DOHH2 (cell line): Measurements from ENCODE around the gene PDLIM7.

Experiments used
- H3F3A ChIP-seq: fragments of 200-600 bp; sonication (generic), shearing (Covaris generic); 2 replicates; pipeline ENCODE4 v1.6.0; 2016; ENCODE audit warnings: antibody characterized with exemption, mild to moderate bottlenecking; ENCODE audit not compliant: control insufficient read depth, insufficient read depth
- H3K27ac ChIP-seq: fragments of 200-600 bp; sonication (generic); 2 replicates; pipeline ENCODE4 v1.5.1; 2014; ENCODE audit warnings: low read depth, mild to moderate bottlenecking, low read length, moderate library complexity
- H3K27me3 ChIP-seq: fragments of 200-600 bp; sonication (generic); 2 replicates; pipeline ENCODE4 v1.6.1; 2014; ENCODE audit warnings: mild to moderate bottlenecking, low read length, mixed read lengths; ENCODE audit not compliant: control insufficient read depth
- H3K36me3 ChIP-seq: fragments of 200-600 bp; sonication (generic); 2 replicates; pipeline ENCODE4 v1.6.1; 2014; ENCODE audit warnings: mild to moderate bottlenecking, low read length, moderate library complexity, mixed read lengths; ENCODE audit not compliant: control insufficient read depth
- H3K4me1 ChIP-seq: fragments of 200-600 bp; sonication (generic); 2 replicates; pipeline ENCODE4 v1.6.1; 2014; ENCODE audit warnings: mild to moderate bottlenecking, low read length, mixed read lengths; ENCODE audit not compliant: control insufficient read depth
- H3K4me2 ChIP-seq: fragments of 200-600 bp; sonication (generic); 2 replicates; pipeline ENCODE4 v1.6.0; 2014; ENCODE audit warnings: mild to moderate bottlenecking, low read length, moderate library complexity
- H3K4me3 ChIP-seq: fragments of 200-600 bp; sonication (generic); 2 replicates; pipeline ENCODE4 v1.5.1; 2014; ENCODE audit warnings: mild to moderate bottlenecking, low read length, mixed read lengths
- H3K79me2 ChIP-seq: fragments of 200-600 bp; sonication (generic); 2 replicates; pipeline ENCODE4 v1.6.1; 2014; ENCODE audit warnings: mild to moderate bottlenecking, low read length, mixed read lengths; ENCODE audit not compliant: control insufficient read depth
- H3K9me2 ChIP-seq: fragments of 200-600 bp; sonication (generic); replicated peaks from 2 replicates; pipeline ENCODE4 v1.6.1; 2014; ENCODE audit warnings: mild to moderate bottlenecking, low read length, mixed read lengths; ENCODE audit not compliant: control insufficient read depth
- H3K9me3 ChIP-seq: fragments of 200-600 bp; sonication (generic); 2 replicates; pipeline ENCODE4 v1.6.1; 2014; ENCODE audit warnings: antibody characterized with exemption, low read length, mixed read lengths; ENCODE audit not compliant: control insufficient read depth, insufficient read depth
- H4K20me1 ChIP-seq: fragments of 200-600 bp; sonication (generic); 2 replicates; pipeline ENCODE4 v1.6.0; 2014; ENCODE audit warnings: low read depth, mild to moderate bottlenecking, antibody characterized with exemption, low read length, moderate library complexity; ENCODE audit not compliant: control insufficient read depth, insufficient read depth
- EZH2phosphoT487 ChIP-seq: fragments of 200-600 bp; sonication (generic); IDR thresholded peaks from 2 replicates; pipeline ENCODE4 v1.6.1; 2017; ENCODE audit warnings: borderline replicate concordance, mild to moderate bottlenecking, antibody characterized with exemption, low read length, moderate library complexity, mixed read lengths
- TF ChIP-seq, protein P1 (sequence below): fragments of 200-600 bp; sonication (generic); IDR thresholded peaks from one replicate; pipeline ENCODE4 v1.5.1; 2014; ENCODE audit warnings: antibody characterized with exemption, mild to moderate bottlenecking, low read depth, low read length; ENCODE audit not compliant: poor library complexity, severe bottlenecking

The PDLIM7 gene

DNA sequence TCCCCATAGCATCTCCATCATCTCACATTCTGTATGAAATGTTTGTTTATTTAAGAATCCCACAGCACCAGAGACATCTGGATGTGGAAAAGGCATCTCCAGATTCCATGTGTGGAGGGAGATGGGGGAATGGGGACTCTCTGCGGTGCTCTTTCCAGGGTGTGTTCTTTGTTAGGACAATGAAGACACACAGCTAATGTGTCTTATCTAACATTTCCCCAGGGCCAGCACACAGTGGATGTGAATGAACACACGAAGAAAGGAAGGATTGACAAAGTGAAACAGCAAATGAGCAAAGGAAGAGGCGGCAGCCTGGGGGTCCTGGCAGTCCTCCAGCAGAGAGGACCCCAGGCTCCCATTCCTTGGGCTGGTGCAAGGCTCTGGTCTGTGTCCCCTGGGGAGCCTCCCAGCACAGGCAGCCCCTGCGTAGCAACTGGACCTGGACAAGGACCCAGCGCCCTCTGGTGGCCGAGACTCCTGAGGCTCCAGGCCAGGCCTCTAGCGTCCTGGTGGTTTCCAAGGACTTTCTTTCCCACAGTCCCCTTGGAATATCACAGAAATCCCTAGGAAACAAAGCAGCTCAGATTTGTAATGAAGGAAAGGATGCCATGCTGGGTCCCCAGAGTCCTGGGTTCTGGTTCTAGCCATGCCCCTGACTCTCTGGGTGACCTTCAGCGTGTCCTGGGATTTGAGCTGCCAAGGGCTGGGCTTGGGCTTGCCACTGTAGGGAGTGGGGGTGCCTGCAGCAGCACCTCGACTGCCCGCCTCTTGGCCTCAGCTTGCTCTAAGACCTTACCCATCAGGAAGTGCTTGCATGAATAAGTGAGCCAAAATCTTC lies 3.5 kb upstream of the PDLIM7 start:
- H3K27ac ChIP-seq: peak overlapping the region; percentile 83
- no peak overlapping the region for H3K4me2 ChIP-seq
- H3K4me3 ChIP-seq: no peak overlapping the region
- H3K9me2 ChIP-seq: no peaks in the 10 kb centered on the region
- TF ChIP-seq EZH2phosphoT487: no peak
- TF ChIP-seq, protein P1, sequence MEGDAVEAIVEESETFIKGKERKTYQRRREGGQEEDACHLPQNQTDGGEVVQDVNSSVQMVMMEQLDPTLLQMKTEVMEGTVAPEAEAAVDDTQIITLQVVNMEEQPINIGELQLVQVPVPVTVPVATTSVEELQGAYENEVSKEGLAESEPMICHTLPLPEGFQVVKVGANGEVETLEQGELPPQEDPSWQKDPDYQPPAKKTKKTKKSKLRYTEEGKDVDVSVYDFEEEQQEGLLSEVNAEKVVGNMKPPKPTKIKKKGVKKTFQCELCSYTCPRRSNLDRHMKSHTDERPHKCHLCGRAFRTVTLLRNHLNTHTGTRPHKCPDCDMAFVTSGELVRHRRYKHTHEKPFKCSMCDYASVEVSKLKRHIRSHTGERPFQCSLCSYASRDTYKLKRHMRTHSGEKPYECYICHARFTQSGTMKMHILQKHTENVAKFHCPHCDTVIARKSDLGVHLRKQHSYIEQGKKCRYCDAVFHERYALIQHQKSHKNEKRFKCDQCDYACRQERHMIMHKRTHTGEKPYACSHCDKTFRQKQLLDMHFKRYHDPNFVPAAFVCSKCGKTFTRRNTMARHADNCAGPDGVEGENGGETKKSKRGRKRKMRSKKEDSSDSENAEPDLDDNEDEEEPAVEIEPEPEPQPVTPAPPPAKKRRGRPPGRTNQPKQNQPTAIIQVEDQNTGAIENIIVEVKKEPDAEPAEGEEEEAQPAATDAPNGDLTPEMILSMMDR: peak; percentile 98
- peaks cover 44% of the 10 kb centered on the region for H3K36me3 ChIP-seq
- peaks cover 13% of the 10 kb centered on the region; the same call in 1 of the 2 replicates for H4K20me1 ChIP-seq
- peaks cover 4% of the 10 kb centered on the region for H3K79me2 ChIP-seq
- H3K4me1 ChIP-seq: peaks cover 69% of the 10 kb centered on the region
- H3K27me3 ChIP-seq: peaks cover 18% of the 10 kb centered on the region
- peaks cover 29% of the 10 kb centered on the region for H3F3A ChIP-seq
- H3K9me3 ChIP-seq: no peaks in the 10 kb centered on the region

DNA sequence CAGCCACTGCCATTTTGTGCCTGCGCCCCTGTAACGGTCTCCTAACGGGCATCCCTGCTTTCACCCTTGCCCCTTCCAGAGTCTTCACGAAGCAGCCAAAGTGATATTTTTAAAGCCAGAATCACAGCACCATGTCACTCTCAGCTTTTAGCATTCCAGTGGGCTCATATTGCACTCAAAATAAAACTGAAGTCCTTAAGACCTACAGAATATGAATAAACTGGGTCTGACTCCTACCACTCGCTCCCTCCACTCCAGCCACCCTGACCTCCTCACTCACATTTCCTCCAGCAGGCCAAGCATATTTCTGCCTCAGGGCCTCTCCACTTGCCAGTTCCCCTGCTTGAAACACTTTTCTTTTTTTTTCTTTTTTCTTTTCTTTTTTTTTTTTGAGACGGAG lies 2.4 kb upstream of the PDLIM7 start:
- H3K9me2 ChIP-seq: no peaks in the 10 kb centered on the region
- peaks cover 4% of the 10 kb centered on the region; the same call in 1 of the 2 replicates for H3K79me2 ChIP-seq
- H3K27me3 ChIP-seq: peaks cover 18% of the 10 kb centered on the region
- no peak overlapping the region for H3K4me2 ChIP-seq
- H3K4me1 ChIP-seq: peaks cover 71% of the 10 kb centered on the region
- no peaks in the 10 kb centered on the region for H3K9me3 ChIP-seq
- H4K20me1 ChIP-seq: peaks cover 13% of the 10 kb centered on the region; the same call in 1 of the 2 replicates
- no peak overlapping the region for H3K4me3 ChIP-seq
- TF ChIP-seq, protein P1: no peak
- no peak for TF ChIP-seq EZH2phosphoT487
- peaks cover 36% of the 10 kb centered on the region for H3K36me3 ChIP-seq
- H3F3A ChIP-seq: peaks cover 29% of the 10 kb centered on the region
- no peak overlapping the region for H3K27ac ChIP-seq

GRCh38 chr5:177498013-177498787 lies 796 bp upstream of the PDLIM7 start:
- Histone ChIP-seq H3K4me1 (peaks cover 67% of the 10 kb centered on the region), H3K27ac (no peak overlapping the region), H3K9me3 (no peaks in the 10 kb centered on the region), H3K9me2 (no peaks in the 10 kb centered on the region), H3K4me2 (peak overlapping the region; percentile 71), H3K79me2 (peaks cover 4% of the 10 kb centered on the region; the same call in 1 of the 2 replicates), H3K4me3 (peak overlapping the region; percentile 82), H3K36me3 (peaks cover 20% of the 10 kb centered on the region), H4K20me1 (peaks cover 8% of the 10 kb centered on the region; the same call in 1 of the 2 replicates), H3F3A (peaks cover 28% of the 10 kb centered on the region), H3K27me3 (peaks cover 18% of the 10 kb centered on the region)
- TF ChIP-seq, protein P1: no peak
- TF ChIP-seq EZH2phosphoT487: no peak
